Endodermal cell (in vitro differentiated cells): ENCODE results near the gene A3GALT2. TPM values are rescaled to one million over a fixed set of nuclear protein-coding genes. Genes with fewer than 3 reads are reported as not detected.

Experiments
- DNase-seq: peaks from one replicate; pipeline ENCODE4 v3.0.0-alpha.2; 2017
- H3K27ac ChIP-seq: 2 replicates; pipeline ENCODE4 v1.5.1; 2013; ENCODE audit warnings: mild to moderate bottlenecking, low read depth, low read length, moderate library complexity
- H3K27me3 ChIP-seq: 2 replicates; pipeline ENCODE4 v1.6.1; 2013; ENCODE audit warnings: mild to moderate bottlenecking, low read length, moderate library complexity; ENCODE audit not compliant: insufficient read depth, control insufficient read depth, poor library complexity, severe bottlenecking
- H3K36me3 ChIP-seq: 2 replicates; pipeline ENCODE4 v1.7.0; 2013; ENCODE audit warnings: mild to moderate bottlenecking, low read length, moderate library complexity; ENCODE audit not compliant: control insufficient read depth, insufficient read depth
- H3K4me1 ChIP-seq: one replicate; pipeline ENCODE4 v1.7.0; 2013; ENCODE audit warnings: low read length; ENCODE audit not compliant: control insufficient read depth, insufficient read depth
- H3K4me3 ChIP-seq: 2 replicates; pipeline ENCODE4 v1.5.1; 2013; ENCODE audit warnings: mild to moderate bottlenecking, low read length, moderate library complexity
- H3K9ac ChIP-seq: 2 replicates; pipeline ENCODE4 v1.6.1; 2013; ENCODE audit warnings: mild to moderate bottlenecking, low read length, moderate library complexity; ENCODE audit not compliant: poor library complexity, severe bottlenecking; ENCODE audit errors: extremely low read depth
- H3K9me3 ChIP-seq: 2 replicates; pipeline ENCODE4 v1.6.1; 2013; ENCODE audit warnings: mild to moderate bottlenecking, low read length, moderate library complexity; ENCODE audit not compliant: control insufficient read depth
- H3K27ac Mint-ChIP-seq: 2 replicates; pipeline ENCODE4 v1.8.0; 2020; ENCODE audit warnings: mixed read lengths
- H3K27me3 Mint-ChIP-seq: 2 replicates; pipeline ENCODE4 v1.8.0; 2021; ENCODE audit warnings: mild to moderate bottlenecking, mixed read lengths; ENCODE audit not compliant: insufficient read depth
- H3K36me3 Mint-ChIP-seq: 2 replicates; pipeline ENCODE4 v1.8.0; 2020; ENCODE audit warnings: low read depth, mixed read lengths
- H3K4me1 Mint-ChIP-seq: 2 replicates; pipeline ENCODE4 v1.8.0; 2020; ENCODE audit warnings: mixed read lengths
- H3K4me3 Mint-ChIP-seq: 2 replicates; pipeline ENCODE4 v1.8.0; 2020; ENCODE audit warnings: mild to moderate bottlenecking, moderate library complexity, mixed read lengths
- H3K9me3 Mint-ChIP-seq: 2 replicates; pipeline ENCODE4 v1.8.0; 2020; ENCODE audit warnings: mild to moderate bottlenecking, mixed read lengths
- WGBS, 2 experiments: methylation state at CpG; one replicate each; pipeline versions ENCODE4 v1.1.5 to v1.1.7; 2013; ENCODE audit warnings: missing lambda C conversion rate in 2 of 2, mixed read lengths in 1 of 2; ENCODE audit not compliant: insufficient coverage in 1 of 2, insufficient read length in 1 of 2; 5-methylcytosine and 5-hydroxymethylcytosine counted together
- total RNA-seq, 2 donors: library from RNA; stranded (reverse); fragmentation: NEBNext Ultra II Directional in 1 of 2; extraction: Animal tissue kit (Norgen Biotek cat#: 25700) in 1 of 2; gene quantifications; 2 replicates in 1 of 2; 3 replicates in 1 of 2; pipeline ENCODE4 v1.2.1, GENCODE V29; 2021
- TF ChIP-seq, protein P1 (sequence below): fragments of 200-600 bp; sonication (generic); conservative IDR thresholded peaks from 2 replicates; pipeline ENCODE4 v1.5.0; 2021; ENCODE audit warnings: antibody characterized with exemption, mild to moderate bottlenecking

The A3GALT2 gene
- total RNA-seq, 2 donors from 2014 or later, result not detected

DNA sequence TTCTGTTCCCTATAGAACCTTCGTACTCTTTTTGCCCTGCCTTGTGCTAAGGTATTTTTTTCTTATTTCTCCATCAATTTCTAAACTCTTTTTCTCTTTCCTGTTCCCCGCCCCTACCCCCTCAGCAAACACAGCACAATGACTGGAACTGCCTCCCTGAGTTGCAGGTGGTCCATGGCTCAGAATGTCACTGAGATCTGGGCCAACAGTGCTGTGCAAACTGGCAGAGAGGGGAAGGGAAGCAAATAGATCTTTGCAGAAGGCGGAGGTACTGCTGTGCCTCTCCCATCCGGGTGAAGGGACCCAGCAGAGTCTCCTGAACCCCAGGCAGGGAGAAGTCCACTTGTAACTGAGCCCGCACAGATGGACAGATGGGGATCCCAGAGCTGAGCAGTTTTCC, 32.6 kb upstream of the A3GALT2 start:
- WGBS, 2 experiments, result 90 to 93% methylated on average over 3 to 5 of the region's 5 CpGs
- Histone ChIP-seq H3K9ac (no peak overlapping the region), H3K4me3 (no peak overlapping the region), H3K9me3 (no peaks in the 10 kb centered on the region), H3K27me3 (peaks cover 26% of the 10 kb centered on the region), H3K4me1 (peaks cover 4% of the 10 kb centered on the region), H3K36me3 (no peaks in the 10 kb centered on the region), H3K27ac (no peak overlapping the region)
- H3K27ac Mint-ChIP-seq, result no peak overlapping the region
- no peak for DNase-seq
- peaks cover 5% of the 10 kb centered on the region for H3K9me3 Mint-ChIP-seq
- no peak overlapping the region for H3K4me3 Mint-ChIP-seq
- peaks cover 25% of the 10 kb centered on the region for H3K4me1 Mint-ChIP-seq
- no peaks in the 10 kb centered on the region for H3K36me3 Mint-ChIP-seq
- H3K27me3 Mint-ChIP-seq, result peaks cover 74% of the 10 kb centered on the region
- TF ChIP-seq, protein P1, sequence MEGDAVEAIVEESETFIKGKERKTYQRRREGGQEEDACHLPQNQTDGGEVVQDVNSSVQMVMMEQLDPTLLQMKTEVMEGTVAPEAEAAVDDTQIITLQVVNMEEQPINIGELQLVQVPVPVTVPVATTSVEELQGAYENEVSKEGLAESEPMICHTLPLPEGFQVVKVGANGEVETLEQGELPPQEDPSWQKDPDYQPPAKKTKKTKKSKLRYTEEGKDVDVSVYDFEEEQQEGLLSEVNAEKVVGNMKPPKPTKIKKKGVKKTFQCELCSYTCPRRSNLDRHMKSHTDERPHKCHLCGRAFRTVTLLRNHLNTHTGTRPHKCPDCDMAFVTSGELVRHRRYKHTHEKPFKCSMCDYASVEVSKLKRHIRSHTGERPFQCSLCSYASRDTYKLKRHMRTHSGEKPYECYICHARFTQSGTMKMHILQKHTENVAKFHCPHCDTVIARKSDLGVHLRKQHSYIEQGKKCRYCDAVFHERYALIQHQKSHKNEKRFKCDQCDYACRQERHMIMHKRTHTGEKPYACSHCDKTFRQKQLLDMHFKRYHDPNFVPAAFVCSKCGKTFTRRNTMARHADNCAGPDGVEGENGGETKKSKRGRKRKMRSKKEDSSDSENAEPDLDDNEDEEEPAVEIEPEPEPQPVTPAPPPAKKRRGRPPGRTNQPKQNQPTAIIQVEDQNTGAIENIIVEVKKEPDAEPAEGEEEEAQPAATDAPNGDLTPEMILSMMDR, result no peak

DNA sequence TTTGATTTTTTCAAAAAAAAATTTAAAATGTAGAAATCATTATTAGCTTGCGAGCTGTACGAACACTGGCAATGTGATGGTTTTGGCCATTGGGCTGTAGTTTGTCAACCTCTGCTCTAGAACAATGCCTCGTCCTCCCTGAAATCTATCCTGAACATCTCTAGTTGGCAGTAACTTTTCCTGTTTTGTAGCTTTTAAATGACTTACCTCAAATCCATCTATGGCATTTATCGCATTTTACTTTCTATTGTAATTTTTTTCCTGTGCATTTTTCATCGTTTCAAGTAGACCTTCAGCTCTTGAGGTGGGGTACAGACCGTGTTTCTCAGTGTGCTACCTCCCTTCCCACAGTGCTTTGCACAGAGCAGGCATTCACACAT, 30.4 kb upstream of the A3GALT2 start:
- no peak overlapping the region for H3K27ac ChIP-seq
- Mint-ChIP-seq H3K27ac (no peak overlapping the region), H3K9me3 (no peaks in the 10 kb centered on the region), H3K36me3 (no peaks in the 10 kb centered on the region), H3K4me1 (peaks cover 29% of the 10 kb centered on the region), H3K4me3 (no peak overlapping the region), H3K27me3 (peaks cover 87% of the 10 kb centered on the region)
- H3K36me3 ChIP-seq, result peaks cover 3% of the 10 kb centered on the region
- 94 to 96% methylated on average over 6 of the region's 6 CpGs for WGBS, 2 experiments
- peaks cover 26% of the 10 kb centered on the region for H3K27me3 ChIP-seq
- TF ChIP-seq, protein P1, result no peak
- no peak overlapping the region for H3K9ac ChIP-seq
- peaks cover 12% of the 10 kb centered on the region for H3K4me1 ChIP-seq
- DNase-seq, result no peak
- no peaks in the 10 kb centered on the region for H3K9me3 ChIP-seq
- H3K4me3 ChIP-seq, result no peak overlapping the region

DNA sequence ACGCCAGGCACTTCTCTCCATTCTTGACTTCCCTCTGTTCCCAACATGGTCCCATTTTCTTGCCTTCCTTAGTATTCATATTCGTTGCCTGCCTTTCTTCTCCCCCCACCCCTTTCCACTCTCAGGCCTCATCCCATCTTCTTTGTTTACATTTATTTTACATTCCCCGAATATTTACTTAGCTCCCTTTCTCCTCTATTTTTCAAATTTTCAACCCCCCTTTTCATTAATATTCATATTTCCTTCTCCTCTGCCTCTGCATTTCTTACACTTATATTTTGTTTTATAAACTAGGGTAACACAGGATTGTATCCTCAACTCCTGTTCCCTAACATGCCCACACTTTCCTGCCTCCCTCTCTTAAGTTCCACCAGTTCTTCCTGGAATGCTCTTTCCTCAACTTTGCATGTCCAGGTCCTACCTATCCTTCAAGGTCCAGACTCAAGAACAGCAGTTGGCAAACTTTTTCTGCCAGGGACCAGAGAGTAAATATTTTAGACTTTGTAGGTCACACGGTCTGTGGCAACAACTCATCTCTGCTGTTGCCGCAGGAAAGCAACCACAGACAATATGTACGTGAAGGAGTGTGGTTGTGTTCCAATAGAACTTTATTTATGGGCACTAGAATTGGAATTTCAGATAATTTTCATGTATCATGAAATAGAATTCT, 29.8 kb upstream of the A3GALT2 start:
- H3K27me3 Mint-ChIP-seq, result peaks cover 87% of the 10 kb centered on the region
- H3K27ac ChIP-seq, result peak overlapping the region; percentile 97

More for the DNA sequence above, 29.8 kb upstream of the A3GALT2 start:
- DNase-seq, result no peak
- peaks cover 7% of the 10 kb centered on the region for H3K36me3 ChIP-seq
- H3K4me3 Mint-ChIP-seq, result peak overlapping the region; percentile 72
- TF ChIP-seq, protein P1, result no peak
- no peak overlapping the region for H3K27ac Mint-ChIP-seq
- H3K4me1 Mint-ChIP-seq, result peaks cover 31% of the 10 kb centered on the region
- peak overlapping the region; percentile 70 for H3K9ac ChIP-seq
- H3K9me3 ChIP-seq, result no peaks in the 10 kb centered on the region
- H3K36me3 Mint-ChIP-seq, result no peaks in the 10 kb centered on the region
- peaks cover 17% of the 10 kb centered on the region for H3K4me1 ChIP-seq
- no peaks in the 10 kb centered on the region for H3K9me3 Mint-ChIP-seq
- WGBS, 2 experiments, result 55 to 64% methylated on average over 5 to 6 of the region's 6 CpGs
- peak overlapping the region; percentile 88 for H3K4me3 ChIP-seq
- peaks cover 26% of the 10 kb centered on the region for H3K27me3 ChIP-seq
